NCI-H526 (cell line): ENCODE measurements around the gene EPHB2.
A peak's percentile ranks its signal among the peaks of the same experiment; 100 is the strongest.
"Not testable (repeated sequence)": the region's sequence is repeated elsewhere in the genome, so short reads cannot be mapped to it uniquely, and the experiment has no call there.

Source experiments
- DNase-seq, 2 experiments: peaks; one replicate each; lab custom pipeline; 2025; lab: John Stamatoyannopoulos, UW

Gene EPHB2

DNA sequence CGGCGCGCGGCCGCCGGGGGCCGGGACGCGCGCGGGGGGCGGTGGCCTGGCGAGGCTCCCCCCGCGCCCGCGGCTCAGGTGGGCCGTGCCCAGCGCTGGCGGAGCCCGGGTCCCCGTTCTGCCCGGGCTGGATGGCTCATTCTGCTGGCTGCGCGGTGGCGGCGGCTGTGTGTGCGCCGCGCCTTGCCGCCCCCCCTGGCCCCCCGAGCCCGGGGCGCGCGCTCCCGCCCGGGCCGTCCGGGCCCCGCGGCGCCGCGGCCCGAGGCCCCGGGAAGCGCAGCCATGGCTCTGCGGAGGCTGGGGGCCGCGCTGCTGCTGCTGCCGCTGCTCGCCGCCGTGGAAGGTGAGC lies at the start of gene EPHB2:
EPHB2 (plus strand) TSS at position 139 of the 349 bp plus-strand sequence; CDS start at position 283, 144 bp downstream.
- DNase-seq = peak in 1 of 2 experiments; percentile 68

DNA sequence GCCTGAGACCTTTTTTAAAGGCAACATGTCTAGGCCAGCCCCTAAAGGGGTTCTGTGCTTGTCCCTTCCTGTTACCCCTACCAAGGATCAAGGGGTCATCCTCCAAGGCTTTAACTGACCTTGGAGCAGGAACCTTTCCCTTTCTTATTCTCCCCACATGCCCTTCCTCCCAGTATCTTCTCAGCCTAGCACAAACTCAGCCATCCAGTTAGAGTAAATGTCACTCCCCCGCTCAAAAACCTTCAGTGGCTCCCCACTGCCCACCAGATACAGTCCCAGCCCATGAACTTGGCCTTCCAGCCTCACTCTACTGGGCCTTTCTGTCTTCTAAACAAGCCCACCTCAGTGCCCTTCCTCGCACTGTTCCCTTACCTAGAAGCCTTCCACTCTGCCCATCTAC lies 48.8 kb upstream of the EPHB2 start:
- DNase-seq = no peak

DNA sequence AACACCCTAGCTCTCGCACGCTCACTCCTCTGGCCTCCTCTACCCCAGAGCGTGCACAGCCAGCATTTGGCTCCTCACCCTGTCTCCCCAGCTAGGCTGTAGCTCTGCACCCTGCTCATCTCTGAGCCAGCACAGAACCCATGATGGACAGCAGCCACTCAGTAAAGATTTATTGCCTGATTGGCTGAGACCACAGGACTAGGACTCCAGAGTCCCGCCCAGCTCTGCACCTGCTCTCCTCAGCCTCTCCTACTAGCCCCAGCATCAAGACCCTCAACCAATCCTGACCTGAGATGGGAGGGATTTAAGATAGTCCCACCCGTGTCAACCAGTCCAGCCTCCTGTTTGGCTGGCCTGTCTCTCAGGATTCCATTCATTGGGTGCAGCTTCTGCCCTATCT lies 48.3 kb upstream of the EPHB2 start:
- DNase-seq = peak; percentile 57 to 70

DNA sequence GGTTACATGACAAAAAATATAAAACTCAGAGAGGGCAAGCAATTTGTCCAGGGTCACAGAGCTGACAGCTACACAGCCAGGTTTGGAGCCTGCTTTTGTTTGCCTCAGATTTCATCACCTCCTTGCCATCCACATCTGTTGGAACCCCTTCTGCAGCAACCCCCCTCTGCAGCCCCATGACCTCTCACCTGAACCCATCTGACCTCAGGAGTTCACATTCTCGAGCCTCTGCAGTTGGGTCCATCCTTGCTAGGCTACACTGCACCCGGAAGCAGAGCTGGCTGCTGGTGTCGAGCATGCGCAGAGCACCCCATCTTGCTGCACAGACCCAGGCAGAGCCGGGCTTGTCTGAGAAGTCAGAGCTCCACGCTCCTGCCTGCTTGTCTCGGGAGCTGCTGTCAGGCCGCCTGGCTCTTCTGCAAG lies 47.6 kb upstream of the EPHB2 start:
- no peak for DNase-seq

DNA sequence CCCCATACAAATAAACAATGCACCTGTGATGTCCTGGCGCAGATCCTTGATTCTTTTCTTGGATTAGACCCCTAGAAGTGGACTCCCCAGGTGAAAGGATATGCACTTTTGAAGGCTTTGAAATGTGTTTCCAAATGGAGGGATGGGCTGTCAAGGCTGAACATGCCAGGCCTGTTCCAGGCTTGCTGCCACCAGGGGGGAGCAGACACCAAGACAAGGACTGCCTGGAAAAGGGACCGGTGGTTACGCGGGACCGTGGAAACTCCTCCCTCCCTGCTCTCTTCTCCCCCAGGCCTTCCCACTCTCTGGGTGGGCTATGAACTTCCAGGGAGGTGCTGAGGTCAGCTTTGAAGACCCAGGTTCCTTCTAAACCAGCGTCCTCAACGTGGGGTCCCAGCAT lies 44.9 kb upstream of the EPHB2 start:
- DNase-seq = peak; percentile 25 to 70

DNA sequence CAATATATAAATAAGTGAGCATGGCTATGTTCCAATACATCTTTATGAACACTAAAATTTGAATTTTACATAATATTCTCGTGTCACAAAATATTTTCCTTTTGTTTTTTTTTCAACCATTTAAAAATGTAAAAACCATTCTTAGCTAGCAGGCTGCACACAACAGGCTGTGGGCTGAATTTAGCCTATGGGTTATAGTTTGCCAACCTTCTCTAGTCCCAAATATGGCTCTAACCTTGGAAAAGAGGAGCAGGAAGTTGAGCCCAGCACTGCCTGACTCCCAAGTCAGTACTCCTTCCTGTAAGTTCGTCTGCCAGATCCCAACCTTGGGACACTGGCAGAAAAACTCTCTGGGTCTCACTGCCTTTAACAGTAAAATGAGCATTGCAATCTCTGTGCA lies 44.2 kb upstream of the EPHB2 start:
- no peak for DNase-seq

DNA sequence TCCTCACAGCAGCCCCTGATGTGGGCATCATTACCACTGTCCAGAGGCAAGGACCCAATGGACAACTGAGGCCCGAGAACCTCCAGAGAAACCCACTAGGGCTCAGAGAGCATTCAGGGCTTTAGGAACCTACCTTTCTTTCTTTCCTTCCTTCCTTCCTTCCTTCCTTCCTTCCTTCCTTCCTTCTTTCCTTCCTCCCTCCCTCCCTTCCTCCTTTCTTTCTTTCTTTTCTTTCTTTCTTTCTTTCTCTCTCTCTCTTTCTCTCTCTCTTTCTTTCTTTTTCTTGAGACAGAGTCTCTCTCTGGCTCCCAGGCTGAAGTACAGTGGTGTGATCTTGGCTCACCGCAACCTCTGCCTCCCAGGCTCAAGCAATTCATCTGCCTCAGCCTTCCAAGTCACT lies 41.8 kb upstream of the EPHB2 start:
- DNase-seq = not testable (repeated sequence)

DNA sequence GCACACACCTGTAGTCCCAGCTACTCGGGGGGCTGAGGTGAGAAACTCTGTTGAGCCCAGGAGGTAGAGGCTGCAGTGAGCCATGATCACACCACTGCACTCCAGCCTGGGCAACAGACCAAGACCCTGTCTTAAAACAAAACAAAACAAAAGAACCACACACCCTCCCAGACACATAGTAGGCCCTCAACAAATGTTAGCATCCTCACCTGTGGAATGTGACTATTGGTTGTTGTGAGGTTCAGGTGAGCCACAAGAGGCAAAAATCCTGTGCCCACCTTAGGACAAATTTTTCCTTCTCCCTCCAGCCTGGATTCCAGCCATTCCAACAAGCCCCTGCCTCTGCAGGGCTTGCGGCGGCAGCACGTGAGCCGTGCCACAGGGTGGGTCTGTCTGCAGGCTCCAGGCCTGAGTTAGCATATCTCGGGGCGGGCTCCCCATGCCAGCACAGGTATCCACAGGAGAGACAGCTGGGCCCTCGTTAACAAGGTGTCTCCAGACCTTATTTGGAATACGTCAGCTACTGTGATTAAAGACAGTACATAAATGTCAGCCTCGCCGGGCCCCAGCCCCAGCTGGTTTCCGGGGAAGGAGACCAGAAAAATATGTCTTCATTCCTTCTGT lies 40.2 kb upstream of the EPHB2 start:
- peak; percentile 19 to 42 for DNase-seq

DNA sequence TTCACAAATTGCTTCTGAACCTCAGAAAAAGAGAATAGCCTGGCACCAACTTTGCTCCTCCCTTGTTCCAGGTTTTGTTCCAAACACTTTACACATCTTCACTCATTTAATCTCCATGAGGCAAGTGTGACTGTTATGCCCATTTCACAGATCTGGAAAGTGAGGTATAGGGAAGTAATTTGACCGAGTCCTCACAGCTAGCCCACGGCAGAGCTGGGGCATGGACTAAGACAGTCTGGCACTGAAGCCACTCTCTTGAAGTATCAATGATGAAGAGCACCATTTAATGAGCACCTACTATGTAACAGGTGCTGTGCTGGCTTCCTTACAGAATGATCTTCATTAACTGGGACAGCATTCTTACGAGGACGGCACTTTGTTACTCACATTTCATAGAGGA lies 38.6 kb upstream of the EPHB2 start:
- no peak for DNase-seq

DNA sequence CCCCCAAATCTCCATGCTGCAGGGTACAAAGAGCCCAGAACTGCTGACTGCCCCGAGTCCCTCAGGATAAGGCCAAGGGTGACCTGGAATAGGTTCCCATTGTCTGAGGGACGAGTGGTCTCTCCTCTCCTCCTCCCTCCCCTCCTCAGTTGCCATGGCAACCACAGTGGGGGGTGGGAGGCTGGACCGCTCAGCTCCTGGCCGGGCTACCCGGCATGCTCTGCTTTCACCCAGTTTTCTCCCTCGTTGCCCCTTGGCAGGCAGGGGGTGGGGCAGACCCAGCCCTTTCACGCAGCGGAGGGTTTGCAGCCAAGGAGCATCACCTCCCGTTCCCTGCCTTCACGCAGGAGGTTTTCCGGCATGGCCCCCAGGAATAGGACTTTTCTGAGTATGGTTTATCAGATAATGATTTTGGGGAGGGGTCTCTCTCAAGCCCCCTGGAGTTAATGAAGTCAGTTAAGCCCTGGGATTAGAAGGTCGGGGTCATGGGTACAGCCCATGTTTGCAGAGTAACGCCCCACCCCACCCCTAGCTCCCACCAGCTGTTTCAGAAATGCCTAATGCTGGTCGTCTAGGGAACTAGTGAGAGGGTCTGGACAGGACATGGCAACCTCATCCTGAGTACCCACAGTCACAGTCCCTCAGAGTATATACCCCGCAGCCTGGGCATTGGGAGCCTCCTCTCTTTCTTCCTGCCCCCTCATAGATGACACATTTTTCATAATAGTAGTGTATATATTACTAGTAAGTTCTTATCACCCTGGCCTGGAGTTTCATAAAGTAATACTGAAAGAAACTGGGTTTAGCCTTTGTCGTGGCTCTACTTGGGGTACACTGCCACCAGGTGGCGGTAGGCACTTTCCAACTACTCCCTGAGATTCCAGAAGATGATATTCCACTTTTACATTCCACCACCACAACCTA lies 36.9 kb upstream of the EPHB2 start:
- DNase-seq = peak; percentile 12 to 58

DNA sequence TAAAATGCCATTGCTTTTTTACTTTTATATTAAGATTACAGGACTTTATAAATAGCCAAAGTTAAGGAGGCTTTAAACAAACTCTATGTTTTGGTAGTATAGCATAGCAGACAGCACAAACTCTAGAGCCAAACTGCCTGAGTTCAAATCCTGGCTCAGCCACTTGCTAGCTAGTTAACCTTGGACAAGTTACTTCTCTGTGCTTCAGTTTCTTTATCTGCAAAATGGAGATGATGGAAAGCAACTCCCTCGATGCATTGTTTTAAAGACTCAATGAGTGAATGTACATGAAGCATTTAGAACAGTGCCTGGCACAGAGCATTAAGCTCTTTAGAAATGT lies 36.3 kb upstream of the EPHB2 start:
- no peak for DNase-seq

DNA sequence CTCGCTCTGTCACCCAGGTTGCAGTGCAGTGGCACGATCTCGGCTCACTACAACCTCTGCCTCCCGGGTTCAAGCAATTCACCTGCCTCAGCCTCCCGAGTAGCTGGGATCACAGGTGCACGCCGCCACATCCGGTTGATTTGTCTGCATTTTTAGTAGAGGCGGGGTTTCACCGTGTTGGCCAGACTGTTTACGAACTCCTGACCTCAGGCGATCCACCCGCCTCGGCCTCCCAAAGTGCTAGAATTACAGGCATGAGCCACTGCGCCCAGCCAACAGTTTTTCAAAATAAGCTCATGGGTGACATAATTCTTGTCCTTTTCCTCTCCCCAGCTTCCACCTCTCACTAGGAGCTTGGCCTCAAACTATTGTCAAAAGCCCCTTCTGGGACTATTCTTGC lies 34.5 kb upstream of the EPHB2 start:
- DNase-seq = not testable (repeated sequence)

DNA sequence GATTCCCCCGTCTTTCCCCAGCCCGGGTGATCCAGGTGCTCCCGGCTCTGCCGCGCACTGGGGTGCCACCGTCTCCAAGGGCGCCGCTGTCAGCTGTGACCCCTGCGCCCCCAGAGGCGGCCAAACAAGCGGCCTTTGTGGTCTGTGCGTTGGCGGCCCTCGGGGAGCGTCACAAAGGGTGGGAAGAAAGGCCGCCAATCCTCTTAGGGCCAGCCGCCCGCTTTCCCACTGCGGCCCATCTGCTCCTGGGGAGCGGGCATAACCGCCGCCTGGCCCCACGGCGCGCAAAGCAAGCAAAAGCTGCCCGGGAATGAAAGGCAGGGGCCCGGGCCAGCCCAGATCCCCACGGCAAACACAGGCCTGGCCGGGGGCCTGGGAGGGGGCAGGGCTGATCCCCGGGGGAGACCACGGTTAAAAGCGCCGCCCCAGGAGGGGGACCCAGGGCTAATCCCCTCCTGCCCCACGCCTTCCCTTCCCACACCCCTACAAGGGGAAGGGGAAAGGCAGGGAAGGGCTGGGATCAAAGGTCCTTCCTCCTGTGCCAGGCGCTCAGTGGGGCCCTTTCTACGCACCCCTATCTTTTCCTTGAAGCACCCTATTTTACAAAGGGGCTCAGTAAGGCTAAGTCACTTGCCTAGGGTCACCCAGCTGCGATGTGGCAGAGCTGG lies 33.6 kb upstream of the EPHB2 start:
- DNase-seq = no peak

DNA sequence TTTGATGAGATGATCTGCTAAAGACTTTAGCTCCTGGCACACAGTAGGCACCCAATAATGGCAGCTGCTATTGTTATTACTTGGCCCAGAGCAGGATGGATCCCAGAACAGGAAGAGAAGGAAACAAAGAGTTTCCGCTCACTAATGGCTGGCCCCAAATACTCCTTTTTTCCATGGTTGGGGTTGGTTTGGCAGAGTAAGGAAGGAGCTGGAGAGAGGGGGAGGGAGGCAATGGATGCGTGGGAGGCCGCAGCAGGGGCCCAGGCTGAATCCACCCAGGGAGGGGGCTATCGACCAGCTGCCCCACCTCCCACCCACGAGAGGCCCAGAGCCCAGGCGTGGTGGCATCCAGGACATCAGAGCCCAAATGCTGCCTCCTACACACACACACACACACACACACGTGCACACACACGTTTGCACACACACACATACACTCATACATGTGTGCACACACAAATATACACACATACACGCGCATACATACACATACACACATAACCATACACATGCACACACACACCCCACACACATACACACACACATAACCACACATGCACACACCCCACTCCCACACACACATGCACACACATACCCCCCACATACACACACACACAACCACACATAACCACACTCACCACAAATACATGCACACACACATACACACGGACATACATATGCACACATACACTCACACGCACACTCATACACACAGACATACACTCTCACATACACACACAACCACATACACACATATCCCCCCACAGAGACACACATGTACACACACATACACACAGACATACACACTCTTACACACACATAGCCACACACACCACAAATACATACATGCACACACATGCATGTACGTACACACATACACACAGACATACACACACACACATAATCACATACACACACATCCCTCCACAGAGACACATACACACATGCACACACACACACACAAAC lies 32.4 kb upstream of the EPHB2 start:
- DNase-seq = no peak

DNA sequence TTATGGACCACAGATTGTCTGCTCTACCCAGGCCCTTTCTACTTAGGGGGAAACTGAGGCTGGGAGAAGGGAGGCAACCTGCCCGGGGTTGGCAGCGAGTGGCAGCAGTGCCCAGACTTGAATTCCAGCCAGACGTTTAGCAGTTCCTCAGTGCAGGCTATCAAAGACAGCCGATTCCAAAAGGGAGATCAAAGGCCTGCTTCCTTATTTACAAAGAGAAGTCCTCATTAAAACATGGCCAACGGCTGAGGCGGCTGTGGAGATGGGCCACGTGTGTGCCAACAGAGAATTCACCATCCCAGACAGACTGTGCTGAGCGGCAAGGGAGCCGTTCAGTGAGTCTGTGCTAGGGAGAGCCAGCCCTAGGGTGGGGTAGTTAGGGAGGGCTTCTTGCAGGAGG lies 29.9 kb upstream of the EPHB2 start:
- DNase-seq = peak in 1 of 2 experiments; percentile 29

DNA sequence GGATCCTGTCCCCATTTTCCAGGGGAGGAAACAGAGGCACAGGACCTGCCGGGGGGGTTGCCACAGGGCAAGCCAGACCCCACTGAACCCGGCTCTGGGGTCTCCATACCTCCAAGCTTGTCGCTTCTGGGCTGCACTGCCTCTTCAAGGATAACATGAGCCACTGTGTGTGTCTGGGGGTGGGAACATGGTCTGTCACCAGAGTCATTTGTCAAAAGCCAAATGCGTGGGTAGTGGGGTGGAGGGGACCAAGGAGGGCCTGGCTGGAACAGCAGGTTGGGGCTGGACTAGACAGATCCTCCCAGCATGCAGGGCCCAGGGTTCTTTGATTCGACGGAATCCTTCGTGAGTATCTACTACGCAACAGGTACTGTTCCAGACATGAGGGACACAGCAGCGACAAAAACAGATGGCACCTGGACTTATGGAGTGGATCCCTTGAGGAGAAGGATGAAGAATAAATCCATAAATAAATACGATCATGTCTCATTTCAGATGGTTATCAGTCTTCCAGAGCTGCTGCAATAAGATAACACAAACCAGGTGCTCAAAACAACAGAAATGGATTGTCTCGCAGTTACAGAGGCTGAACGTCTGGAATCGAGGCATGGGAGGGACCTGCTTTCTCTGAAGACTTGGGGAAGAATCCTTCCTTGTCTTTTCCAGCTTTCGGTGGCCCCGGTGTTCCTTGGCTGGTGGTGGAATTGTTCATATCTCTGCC lies 28.9 kb upstream of the EPHB2 start:
- no peak for DNase-seq

DNA sequence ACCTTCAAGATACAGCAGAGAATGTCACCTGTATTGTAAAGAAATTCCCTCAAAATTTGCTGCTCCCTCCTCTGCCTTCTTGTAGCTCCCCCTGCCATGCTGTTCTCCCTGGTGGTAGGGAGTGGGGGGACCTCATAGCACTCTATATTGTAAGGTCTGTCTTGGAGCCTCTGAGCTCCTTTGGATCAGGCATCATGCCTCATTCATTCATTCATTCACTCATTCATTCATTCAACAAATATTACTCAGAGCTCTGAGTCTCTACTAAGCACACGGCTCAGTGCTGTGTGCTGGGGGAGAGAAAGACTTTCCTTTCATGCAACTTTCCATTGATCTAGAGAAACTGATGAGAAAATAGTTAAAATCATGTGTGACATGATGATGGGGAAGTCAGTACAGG lies 27.1 kb upstream of the EPHB2 start:
- no peak for DNase-seq

DNA sequence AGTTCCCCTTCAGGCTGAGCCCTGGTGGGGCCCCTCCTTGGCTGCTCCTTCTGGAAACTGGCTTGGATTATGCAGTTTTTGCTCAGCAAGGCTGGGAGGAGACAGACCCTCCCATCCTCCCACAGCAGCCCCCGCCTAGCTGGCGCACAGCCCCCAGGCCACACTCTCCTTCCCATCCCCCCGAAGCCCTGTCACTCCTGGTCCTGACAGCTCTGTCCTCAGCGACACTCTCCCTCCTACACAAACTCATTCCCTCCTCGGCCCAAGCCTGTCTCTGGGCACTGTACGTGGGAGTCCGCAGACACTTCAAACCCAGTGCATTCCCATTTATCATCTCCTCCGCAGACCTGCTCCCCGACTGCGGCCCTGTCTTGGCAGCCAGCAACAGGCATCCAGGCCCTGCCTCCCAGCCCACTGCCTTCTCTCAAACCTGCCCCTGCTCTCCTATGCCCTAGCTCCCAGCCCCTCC lies 25.0 kb upstream of the EPHB2 start:
- DNase-seq = no peak

DNA sequence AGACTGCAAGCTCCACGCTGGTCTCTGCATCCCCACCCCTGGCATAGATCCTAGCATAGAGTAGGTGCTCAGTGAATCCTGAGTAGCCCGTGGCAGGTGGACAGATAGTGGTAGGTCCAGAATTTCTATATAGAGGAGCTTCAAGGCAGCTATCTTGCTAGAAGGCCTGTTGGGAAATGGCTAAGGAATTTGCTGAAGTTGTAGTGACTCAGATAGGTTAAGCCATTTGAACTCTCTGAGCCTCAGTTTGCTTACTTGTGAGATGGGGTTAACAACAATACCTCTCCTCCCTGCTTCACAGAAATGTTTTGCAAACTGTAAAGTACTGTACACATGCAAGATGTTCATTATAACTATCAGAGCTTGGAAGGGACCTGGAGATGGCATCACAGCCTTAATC lies 23.4 kb upstream of the EPHB2 start:
- DNase-seq = no peak

DNA sequence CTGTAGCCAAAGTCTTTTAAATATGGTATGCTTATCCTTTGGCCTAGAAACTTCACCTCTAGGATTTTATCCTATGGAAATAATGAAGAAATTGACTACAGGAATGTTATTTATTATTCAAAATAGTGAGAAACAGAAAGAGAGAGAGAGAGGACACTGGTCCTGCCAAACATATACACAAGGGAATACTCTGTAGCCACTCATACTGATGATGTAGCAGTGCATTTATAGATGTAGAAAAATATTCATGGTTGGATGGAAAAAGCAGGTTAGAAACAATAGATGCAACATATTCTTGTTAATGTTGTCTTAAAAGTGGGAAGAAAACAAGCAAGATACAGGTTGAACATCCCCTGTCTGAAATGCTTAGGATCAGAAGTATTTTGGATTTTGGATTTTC lies 22.2 kb upstream of the EPHB2 start:
- no peak for DNase-seq

DNA sequence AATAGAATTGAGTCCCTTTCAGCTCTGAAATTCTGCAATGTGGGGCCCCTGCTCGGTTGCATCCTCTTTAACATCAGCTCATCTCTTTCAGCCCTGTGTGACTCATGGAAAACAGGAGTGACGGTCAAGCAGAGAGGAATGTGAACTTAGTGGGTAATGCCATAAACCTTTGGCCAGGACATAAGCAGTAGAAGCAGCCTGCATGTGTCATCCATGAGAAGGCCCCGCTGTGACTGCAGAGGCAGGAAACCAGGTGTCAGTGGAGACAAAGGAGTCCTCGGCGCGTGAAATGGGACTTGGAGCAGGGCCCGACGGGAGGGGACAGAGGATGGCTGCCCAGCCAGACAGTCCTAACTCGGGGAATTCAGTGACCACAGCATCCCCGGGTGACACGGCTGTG lies 21.1 kb upstream of the EPHB2 start:
- no peak for DNase-seq
